Tibial nerve (tissue), 4 donors: ENCODE data around the gene PRSS50.

Experiments
- CTCF ChIP-seq, 5 experiments: fragments of 200-600 bp in 3 of 5; fragments of 450-650 bp in 2 of 5; sonication (generic) in 3 of 5; IDR thresholded peaks; one replicate each; pipeline ENCODE4 v1.5.1; 2016 to 2019; ENCODE audit warnings: antibody characterized with exemption in 5 of 5, mild to moderate bottlenecking in 3 of 5, moderate library complexity in 2 of 5
- EP300 ChIP-seq, 2 donors: sonication (generic); formaldehyde crosslinking; IDR thresholded peaks; one replicate each; pipeline ENCODE4 v1.6.1; 2017; ENCODE audit warnings: antibody characterized with exemption in 2 of 2, mild to moderate bottlenecking in 1 of 2
- POLR2A ChIP-seq, 2 donors: fragments of 450-650 bp; IDR thresholded peaks; one replicate each; pipeline ENCODE4 v1.6.1; 2017; ENCODE audit warnings: antibody characterized with exemption in 2 of 2, mild to moderate bottlenecking in 2 of 2, moderate library complexity in 2 of 2

- TF ChIP-seq POLR2A (IDR thresholded peaks at IDR 0.05) (no peak), EP300 (IDR thresholded peaks at IDR 0.05) (no peak), CTCF (IDR thresholded peaks at IDR 0.05) (no peak)
Observed at GRCh38 chr3:46663591-46664135, 54.0 kb downstream of the PRSS50 start.
